ENCODE measurements around the gene IKZF2.

Gene IKZF2

GRCh38 chr2:212991120-212991519 lies 160.3 kb downstream of the IKZF2 start:
- no peak overlapping the region for H3K27ac ChIP-seq
- TF ChIP-seq, protein P1, sequence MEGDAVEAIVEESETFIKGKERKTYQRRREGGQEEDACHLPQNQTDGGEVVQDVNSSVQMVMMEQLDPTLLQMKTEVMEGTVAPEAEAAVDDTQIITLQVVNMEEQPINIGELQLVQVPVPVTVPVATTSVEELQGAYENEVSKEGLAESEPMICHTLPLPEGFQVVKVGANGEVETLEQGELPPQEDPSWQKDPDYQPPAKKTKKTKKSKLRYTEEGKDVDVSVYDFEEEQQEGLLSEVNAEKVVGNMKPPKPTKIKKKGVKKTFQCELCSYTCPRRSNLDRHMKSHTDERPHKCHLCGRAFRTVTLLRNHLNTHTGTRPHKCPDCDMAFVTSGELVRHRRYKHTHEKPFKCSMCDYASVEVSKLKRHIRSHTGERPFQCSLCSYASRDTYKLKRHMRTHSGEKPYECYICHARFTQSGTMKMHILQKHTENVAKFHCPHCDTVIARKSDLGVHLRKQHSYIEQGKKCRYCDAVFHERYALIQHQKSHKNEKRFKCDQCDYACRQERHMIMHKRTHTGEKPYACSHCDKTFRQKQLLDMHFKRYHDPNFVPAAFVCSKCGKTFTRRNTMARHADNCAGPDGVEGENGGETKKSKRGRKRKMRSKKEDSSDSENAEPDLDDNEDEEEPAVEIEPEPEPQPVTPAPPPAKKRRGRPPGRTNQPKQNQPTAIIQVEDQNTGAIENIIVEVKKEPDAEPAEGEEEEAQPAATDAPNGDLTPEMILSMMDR (IDR thresholded peaks at IDR 0.05) = no peak
- no peak for TF ChIP-seq ZFX (IDR thresholded peaks at IDR 0.05; ENCODE audit: borderline replicate concordance)

DNA sequence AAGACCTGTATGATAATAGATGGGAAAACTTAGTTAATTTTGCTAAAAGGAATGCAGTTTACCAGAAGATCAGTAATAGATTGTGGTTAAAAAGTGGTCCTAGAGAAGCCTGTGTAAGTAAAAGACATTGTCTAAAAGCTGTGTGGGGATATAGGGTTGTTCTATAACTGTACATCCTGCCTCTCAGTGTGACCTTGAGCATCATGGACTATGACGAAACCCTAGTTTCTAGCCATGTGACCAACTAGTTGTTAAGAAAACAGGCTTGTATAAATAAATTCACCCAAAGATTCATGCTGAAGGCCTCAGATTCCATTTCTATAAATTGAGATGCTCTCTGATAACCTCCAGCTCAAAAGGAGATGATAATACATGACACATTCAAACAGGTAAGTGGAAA lies 160.7 kb downstream of the IKZF2 start:
- H3K27ac ChIP-seq = no peak overlapping the region
- TF ChIP-seq ZFX (IDR thresholded peaks at IDR 0.05; ENCODE audit: borderline replicate concordance) = no peak
- TF ChIP-seq, protein P1 (IDR thresholded peaks at IDR 0.05) = no peak

DNA sequence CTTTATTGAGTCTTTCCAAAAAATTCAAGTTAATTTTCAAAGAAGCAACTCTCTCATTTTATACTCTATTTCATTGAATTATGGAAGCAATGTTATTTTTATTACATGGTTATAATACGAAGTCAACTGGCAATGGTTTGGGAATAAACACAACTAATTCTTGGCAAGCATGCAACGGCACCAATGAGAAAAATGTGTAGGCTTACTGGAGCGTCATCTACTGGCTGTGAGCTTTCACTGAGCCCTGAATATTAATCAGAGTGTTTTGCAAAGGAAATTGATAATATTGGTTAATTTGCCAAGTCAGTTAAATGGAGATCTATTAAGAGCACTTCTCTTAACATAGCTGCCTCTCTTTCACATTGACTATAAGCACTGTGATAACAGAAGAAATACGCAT lies 163.9 kb downstream of the IKZF2 start:
- no peak for TF ChIP-seq ZFX (IDR thresholded peaks at IDR 0.05; ENCODE audit: borderline replicate concordance)
- TF ChIP-seq, protein P1 (IDR thresholded peaks at IDR 0.05) = no peak
- H3K27ac ChIP-seq = no peak overlapping the region

DNA sequence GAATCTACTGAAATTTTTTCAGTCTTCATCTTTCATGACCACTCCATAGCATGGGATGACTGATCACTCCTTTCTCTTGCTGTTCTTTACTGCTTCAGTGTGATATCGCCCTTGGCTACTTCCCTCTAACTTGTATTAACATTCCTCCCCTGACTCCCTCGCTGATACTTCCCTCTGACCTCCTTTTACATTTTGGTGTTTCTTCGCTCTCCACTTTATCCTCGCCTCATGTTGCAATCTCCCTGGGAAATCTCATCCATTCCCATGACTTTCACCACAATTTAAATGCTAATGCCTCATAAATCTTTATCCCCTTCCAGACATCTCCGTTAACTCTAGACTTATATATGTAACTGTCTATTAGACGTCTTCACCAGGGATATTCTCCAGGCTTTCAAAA lies 167.3 kb downstream of the IKZF2 start:
- no peak overlapping the region for H3K27ac ChIP-seq
- TF ChIP-seq, protein P1 (IDR thresholded peaks at IDR 0.05) = no peak
- TF ChIP-seq ZFX (IDR thresholded peaks at IDR 0.05; ENCODE audit: borderline replicate concordance) = no peak

DNA sequence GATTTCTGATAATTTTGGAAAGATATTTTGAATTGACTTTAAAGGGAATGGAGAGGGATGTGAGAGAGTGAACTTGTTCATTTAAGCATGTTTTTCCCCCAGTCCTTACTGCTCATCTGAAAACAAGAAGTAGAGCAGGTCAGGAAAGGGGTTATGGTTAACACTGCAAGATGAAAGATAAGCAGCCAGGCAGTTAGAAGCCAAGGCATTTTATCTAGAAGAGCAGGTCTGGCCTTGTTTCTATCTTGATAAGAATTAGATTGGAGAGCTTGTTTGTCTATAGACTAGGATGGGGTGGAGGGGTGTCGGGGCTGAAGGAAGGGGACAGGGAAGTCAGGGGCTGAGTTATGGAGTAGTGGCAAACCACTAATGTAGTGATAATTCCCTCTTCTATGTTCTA lies 171.6 kb downstream of the IKZF2 start:
- no peak overlapping the region for H3K27ac ChIP-seq
- TF ChIP-seq, protein P1 (IDR thresholded peaks at IDR 0.05) = no peak

GRCh38 chr2:212979046-212979612 lies 172.3 kb downstream of the IKZF2 start:
- H3K27ac ChIP-seq = no peak overlapping the region
- TF ChIP-seq, protein P1 (IDR thresholded peaks at IDR 0.05) = no peak
- TF ChIP-seq ZFX (IDR thresholded peaks at IDR 0.05; ENCODE audit: borderline replicate concordance) = no peak

DNA sequence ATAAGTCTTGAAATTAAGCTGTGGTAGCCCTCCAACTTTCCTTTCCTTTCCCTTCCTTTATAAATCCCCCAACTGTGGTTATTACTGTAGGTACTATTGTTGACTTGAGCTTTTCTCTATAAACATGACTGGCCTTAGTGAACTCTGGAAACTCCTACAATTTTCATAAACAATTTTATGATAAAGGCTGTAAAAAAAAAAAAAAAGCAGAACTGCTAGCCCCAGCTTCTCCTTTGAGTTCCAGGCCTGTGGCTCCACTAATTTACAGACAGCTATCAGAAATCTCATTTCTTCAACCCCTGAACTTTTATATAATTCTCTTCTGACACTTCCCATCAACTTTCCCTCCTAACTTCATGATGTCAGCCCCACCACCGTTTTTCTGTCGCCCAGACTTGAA lies 174.3 kb downstream of the IKZF2 start:
- no peak overlapping the region for H3K27ac ChIP-seq
- TF ChIP-seq, protein P1 (IDR thresholded peaks at IDR 0.05) = no peak
- TF ChIP-seq ZFX (IDR thresholded peaks at IDR 0.05; ENCODE audit: borderline replicate concordance) = no peak
